Activated naive CD4-positive, alpha-beta T cell treated with anti-CD3 and anti-CD28 coated beads, Interleukin-2, amount 50 U/mL, for 72 hours (primary cell): ENCODE measurements around the gene KLF12. TPM values are rescaled to one million over a fixed set of nuclear protein-coding genes. Genes with fewer than 3 reads are reported as not detected.

Experiments used
- ATAC-seq, 2 donors: fragments of 150-1000 bp; cut with Tn5 transposase; 2 replicates each; pipeline ENCODE4 v1.10.0; 2021; ENCODE audit warnings: mild to moderate bottlenecking in 2 of 2, moderate library complexity in 2 of 2
- DNase-seq, 2 donors: peaks; one replicate each; pipeline ENCODE4 v3.0.0; 2021 to 2022; ENCODE audit warnings: low spot score in 2 of 2
- H3K27ac Mint-ChIP-seq, 2 donors: one replicate each; pipeline ENCODE4 v1.8.0; 2022; ENCODE audit warnings: mild to moderate bottlenecking in 2 of 2, mixed read lengths in 2 of 2
- H3K36me3 Mint-ChIP-seq, 2 donors: one replicate each; pipeline ENCODE4 v1.8.0; 2022; ENCODE audit warnings: mixed read lengths in 2 of 2
- H3K9me3 Mint-ChIP-seq, 2 donors: one replicate each; pipeline ENCODE4 v1.8.0; 2022; ENCODE audit warnings: mixed read lengths in 2 of 2
- total RNA-seq, 2 donors: library from RNA; stranded (reverse); gene quantifications; one replicate each; pipeline ENCODE4 v1.2.3, GENCODE V29; 2022

Gene KLF12
- total RNA-seq, result 10 to 100 TPM; 18.4 to 25.6 TPM

GRCh38 chr13:74134221-74134776, at the start of gene KLF12:
KLF12 (minus strand) TSS chr13:74134404.
- peak; percentile 67 to 83 for ATAC-seq
- H3K9me3 Mint-ChIP-seq, result no peaks in the 10 kb centered on the region
- peak within 1 kb of the TSS in 1 of 2 donors; percentile 99 for H3K27ac Mint-ChIP-seq
- DNase-seq, result peak; percentile 89 to 91
- H3K36me3 Mint-ChIP-seq, result peaks cover 12 to 21% of the 10 kb centered on the region in 2 donors

GRCh38 chr13:74182491-74182890, 48.3 kb upstream of the KLF12 start:
- ATAC-seq (no peak), DNase-seq (no peak)
- no peaks in the 10 kb centered on the region for H3K36me3 Mint-ChIP-seq
- H3K9me3 Mint-ChIP-seq, result no peaks in the 10 kb centered on the region
- H3K27ac Mint-ChIP-seq, result no peak overlapping the region

- no peaks in the 10 kb centered on the region for H3K36me3 Mint-ChIP-seq
- DNase-seq (no peak), ATAC-seq (no peak)
- H3K27ac Mint-ChIP-seq, result no peak overlapping the region
- peaks cover 0 to 4% of the 10 kb centered on the region in 2 donors for H3K9me3 Mint-ChIP-seq
Measured at GRCh38 chr13:74174810-74175209, 40.6 kb upstream of the KLF12 start.

GRCh38 chr13:74173822-74174221, 39.6 kb upstream of the KLF12 start:
- H3K27ac Mint-ChIP-seq, result no peak overlapping the region
- H3K36me3 Mint-ChIP-seq, result no peaks in the 10 kb centered on the region
- peaks cover 0 to 4% of the 10 kb centered on the region in 2 donors for H3K9me3 Mint-ChIP-seq
- no peak for DNase-seq
- ATAC-seq, result no peak

- Mint-ChIP-seq H3K36me3 (no peaks in the 10 kb centered on the region), H3K27ac (no peak overlapping the region), H3K9me3 (peaks cover 0 to 4% of the 10 kb centered on the region in 2 donors)
- ATAC-seq (no peak), DNase-seq (no peak)
Measured at GRCh38 chr13:74171641-74172040, 37.4 kb upstream of the KLF12 start.

GRCh38 chr13:74169676-74170075, 35.5 kb upstream of the KLF12 start:
- ATAC-seq (no peak), DNase-seq (no peak)
- Mint-ChIP-seq H3K9me3 (no peaks in the 10 kb centered on the region), H3K36me3 (no peaks in the 10 kb centered on the region), H3K27ac (no peak overlapping the region)

- no peak for ATAC-seq
- no peak for DNase-seq
- no peaks in the 10 kb centered on the region for H3K9me3 Mint-ChIP-seq
- peak overlapping the region in 1 of 2 donors; percentile 39 for H3K27ac Mint-ChIP-seq
- no peaks in the 10 kb centered on the region for H3K36me3 Mint-ChIP-seq
Measured at GRCh38 chr13:74168263-74168675, 34.1 kb upstream of the KLF12 start.

- ATAC-seq (no peak), DNase-seq (no peak)
- Mint-ChIP-seq H3K27ac (peak overlapping the region in 1 of 2 donors; percentile 0), H3K36me3 (no peaks in the 10 kb centered on the region), H3K9me3 (no peaks in the 10 kb centered on the region)
Measured at GRCh38 chr13:74166261-74167004, 32.2 kb upstream of the KLF12 start.

GRCh38 chr13:74162782-74163181, 28.6 kb upstream of the KLF12 start:
- H3K36me3 Mint-ChIP-seq, result no peaks in the 10 kb centered on the region
- H3K27ac Mint-ChIP-seq, result no peak overlapping the region
- H3K9me3 Mint-ChIP-seq, result no peaks in the 10 kb centered on the region
- no peak for DNase-seq
- ATAC-seq, result no peak

- ATAC-seq (no peak), DNase-seq (no peak)
- H3K9me3 Mint-ChIP-seq, result no peaks in the 10 kb centered on the region
- H3K27ac Mint-ChIP-seq, result no peak overlapping the region
- H3K36me3 Mint-ChIP-seq, result no peaks in the 10 kb centered on the region
Measured at GRCh38 chr13:74162135-74162534, 27.9 kb upstream of the KLF12 start.

GRCh38 chr13:74158571-74159352, 24.6 kb upstream of the KLF12 start:
- no peaks in the 10 kb centered on the region for H3K36me3 Mint-ChIP-seq
- H3K27ac Mint-ChIP-seq, result no peak overlapping the region
- H3K9me3 Mint-ChIP-seq, result no peaks in the 10 kb centered on the region
- ATAC-seq, result peak; percentile 61 to 66
- DNase-seq, result no peak

GRCh38 chr13:74158028-74158427, 23.8 kb upstream of the KLF12 start:
- H3K27ac Mint-ChIP-seq, result no peak overlapping the region
- H3K36me3 Mint-ChIP-seq, result no peaks in the 10 kb centered on the region
- DNase-seq, result no peak
- ATAC-seq, result no peak
- H3K9me3 Mint-ChIP-seq, result no peaks in the 10 kb centered on the region

- no peak for ATAC-seq
- Mint-ChIP-seq H3K36me3 (no peaks in the 10 kb centered on the region), H3K9me3 (no peaks in the 10 kb centered on the region), H3K27ac (no peak overlapping the region)
- DNase-seq, result no peak
Measured at GRCh38 chr13:74154981-74155380, 20.8 kb upstream of the KLF12 start.

- Mint-ChIP-seq H3K27ac (no peak overlapping the region), H3K36me3 (no peaks in the 10 kb centered on the region), H3K9me3 (no peaks in the 10 kb centered on the region)
- no peak for DNase-seq
- peak in 1 of 2 donors; percentile 60 for ATAC-seq
Measured at GRCh38 chr13:74153316-74153715, 19.1 kb upstream of the KLF12 start.

- no peaks in the 10 kb centered on the region for H3K9me3 Mint-ChIP-seq
- H3K36me3 Mint-ChIP-seq, result no peaks in the 10 kb centered on the region
- DNase-seq (no peak), ATAC-seq (no peak)
- H3K27ac Mint-ChIP-seq, result no peak overlapping the region
Measured at GRCh38 chr13:74151859-74152258, 17.7 kb upstream of the KLF12 start.

GRCh38 chr13:74148352-74148751, 14.1 kb upstream of the KLF12 start:
- ATAC-seq (no peak), DNase-seq (no peak)
- Mint-ChIP-seq H3K27ac (no peak overlapping the region), H3K9me3 (no peaks in the 10 kb centered on the region), H3K36me3 (no peaks in the 10 kb centered on the region)

- no peaks in the 10 kb centered on the region for H3K36me3 Mint-ChIP-seq
- no peak overlapping the region for H3K27ac Mint-ChIP-seq
- ATAC-seq (no peak), DNase-seq (no peak)
- peaks cover 0 to 3% of the 10 kb centered on the region in 2 donors for H3K9me3 Mint-ChIP-seq
Measured at GRCh38 chr13:74145249-74145975, 11.2 kb upstream of the KLF12 start.
